ENCODE measurements around the gene CEBPB. TPM values are rescaled to one million over a fixed set of nuclear protein-coding genes. Genes with fewer than 3 reads are reported as not detected.

Gene CEBPB
- total RNA-seq, 1 experiment from 2014 or later = 22.6 TPM

DNA sequence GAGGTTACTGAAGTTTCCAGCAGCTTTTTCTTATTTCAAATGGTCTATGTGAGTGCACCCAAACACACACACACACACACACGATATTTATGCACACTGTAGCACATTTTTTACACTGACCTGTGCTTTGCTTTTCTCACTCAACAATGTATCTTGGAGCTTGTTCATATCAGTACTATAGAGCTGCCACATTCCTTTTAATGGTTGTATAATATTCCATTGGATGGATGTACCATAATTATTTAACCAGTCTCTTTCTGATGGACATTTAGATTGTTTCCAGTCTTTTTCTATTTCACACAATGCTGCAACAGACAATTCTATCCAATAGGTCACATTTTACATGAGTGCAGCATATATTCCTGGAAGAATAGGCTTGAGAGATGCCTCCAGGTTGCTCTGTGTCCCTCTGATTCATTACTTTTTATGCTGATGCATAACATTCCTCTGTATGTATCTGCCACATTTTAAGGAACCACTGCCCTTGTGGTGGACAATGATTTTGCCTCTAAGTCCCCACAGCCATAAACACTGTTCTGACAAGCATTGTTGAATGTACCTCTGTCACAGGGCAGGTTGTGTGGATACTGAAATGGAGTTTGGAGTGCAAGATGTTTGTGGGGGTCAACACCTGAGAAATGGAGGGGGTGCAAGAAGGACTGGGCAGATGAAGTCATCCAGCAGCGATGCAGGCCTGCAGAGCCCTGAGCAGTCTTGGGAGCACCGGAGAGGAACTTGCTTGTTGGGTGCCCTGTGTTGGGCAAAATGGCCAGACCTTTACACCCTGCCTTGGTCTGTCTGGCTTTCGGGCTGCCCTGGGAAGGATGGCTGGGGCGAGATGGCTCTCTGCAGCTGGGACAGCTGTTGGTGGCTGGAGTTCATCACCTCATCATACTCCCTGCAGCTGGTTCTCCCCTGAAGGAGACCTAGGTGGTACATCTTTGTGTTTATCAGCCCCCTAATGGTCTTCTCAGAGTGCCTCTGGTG lies 13.6 kb downstream of the CEBPB start:
- Histone ChIP-seq H2BK20ac (ENCODE audit: low read depth, low read length, poor library complexity, severe bottlenecking) (no peak overlapping the region), H3K27me3 (ENCODE audit: insufficient read depth, low read length) (no peaks in the 10 kb centered on the region), H3K4ac (ENCODE audit: low read depth, low read length) (no peak overlapping the region), H2BK12ac (ENCODE audit: insufficient read length, low read depth, low read length) (no peak overlapping the region), H3K18ac (ENCODE audit: insufficient read length, low read depth, low read length) (no peak overlapping the region), H3K79me2 (ENCODE audit: insufficient read depth, low read length) (no peaks in the 10 kb centered on the region), H3K27ac (ENCODE audit: insufficient read length, low read depth, low read length) (no peak overlapping the region), H3K4me1 (ENCODE audit: insufficient read depth, low read length) (no peaks in the 10 kb centered on the region), H3K9me3 (ENCODE audit: control insufficient read depth, low read depth, low read length) (no peaks in the 10 kb centered on the region), H2AFZ (ENCODE audit: low read length) (no peak overlapping the region), H3K23me2 (ENCODE audit: insufficient read length, low read depth, low read length, poor library complexity, severe bottlenecking) (no peaks in the 10 kb centered on the region), H3K4me2 (ENCODE audit: insufficient read depth, insufficient read length, low read length) (no peak overlapping the region), H4K91ac (ENCODE audit: insufficient read length, low read depth, low read length) (no peak overlapping the region), H2AK5ac (ENCODE audit: insufficient read length, low read length) (no peak overlapping the region), H3K56ac (ENCODE audit: insufficient read length, low read depth, low read length) (no peak overlapping the region), H3K23ac (ENCODE audit: insufficient read length, low read depth, low read length) (no peak overlapping the region), H3T11ph (ENCODE audit: low read length) (no peak overlapping the region), H3K14ac (ENCODE audit: insufficient read depth, low read length) (no peak overlapping the region), H2BK120ac (ENCODE audit: low read depth, low read length, poor library complexity, severe bottlenecking) (no peak overlapping the region), H2BK5ac (ENCODE audit: insufficient read length, low read length) (no peak overlapping the region), H4K8ac (replicated peaks; ENCODE audit: insufficient read length, low read depth, low read length) (no peak overlapping the region), H3K79me1 (ENCODE audit: insufficient read depth, low read depth, low read length, poor library complexity, severe bottlenecking) (no peaks in the 10 kb centered on the region), H2BK15ac (ENCODE audit: low read depth, low read length) (no peak overlapping the region), H4K5ac (ENCODE audit: insufficient read length, low read depth, low read length) (no peak overlapping the region), H3K9ac (ENCODE audit: extremely low read depth, insufficient read length, low read length) (no peak overlapping the region), H4K20me1 (ENCODE audit: control insufficient read depth, insufficient read depth, insufficient read length) (no peaks in the 10 kb centered on the region)
- TF ChIP-seq CTCF (conservative IDR thresholded peaks at IDR 0.05) = no peak
- Mint-ChIP-seq H3K4me3 (no peak overlapping the region), H3K36me3 (ENCODE audit: insufficient read depth in 1 of 3, low read depth in 3 of 3) (peaks cover 5 to 20% (median 7%) of the 10 kb centered on the region in 3 experiments), H3K4me1 (peaks cover 6% of the 10 kb centered on the region in 2 experiments), H3K27me3 (ENCODE audit: low read depth) (peaks cover 2% of the 10 kb centered on the region; the same call in 1 of the 2 replicates), H3K27ac (no peak overlapping the region), H3K9me3 (peaks cover 20 to 27% of the 10 kb centered on the region in 2 experiments)
- WGBS (ENCODE audit: extremely low coverage, insufficient read length, low lambda C conversion rate) = no CpG with 5 or more reads among the region's 5 CpGs
- DNase-seq = no peak
